ENCODE results near the gene COX6B2. TPM values are rescaled to one million over a fixed set of nuclear protein-coding genes. Genes with fewer than 3 reads are reported as not detected.

COX6B2 gene
- total and polyA plus RNA-seq, 4 donors = not detected

- Histone ChIP-seq H3K27ac (ENCODE audit: low read depth in 1 of 2, low read length in 2 of 2) (no peak overlapping the region), H3K4me3 (ENCODE audit: low read depth in 1 of 3, low read length in 3 of 3) (no peak overlapping the region), H3K9ac (ENCODE audit: low read depth in 1 of 2, low read length in 2 of 2) (no peak overlapping the region), H3K9me3 (ENCODE audit: control insufficient read depth in 4 of 4, low read length in 3 of 4) (no peaks in the 10 kb centered on the region), H3K36me3 (ENCODE audit: control insufficient read depth in 4 of 4, insufficient read depth in 3 of 4, low read depth in 1 of 4, low read length in 3 of 4) (no peaks in the 10 kb centered on the region), H3K4me1 (ENCODE audit: control insufficient read depth in 4 of 4, insufficient read depth in 4 of 4, low read length in 3 of 4) (peaks cover 0 to 7% (median 3%) of the 10 kb centered on the region in 4 donors), H3K27me3 (ENCODE audit: control insufficient read depth in 4 of 4, insufficient read depth in 4 of 4, low read length in 3 of 4) (no peaks in the 10 kb centered on the region)
- 59% methylated on average over 15 of the region's 15 CpGs for WGBS
- TF ChIP-seq YY1 (IDR thresholded peaks at IDR 0.05) (no peak), TAF1 (conservative IDR thresholded peaks at IDR 0.05) (no peak), EGR1 (IDR thresholded peaks at IDR 0.05; ENCODE audit: low read depth in 2 of 2) (no peak), GABPA (IDR thresholded peaks at IDR 0.05 in 1 of 2, conservative IDR thresholded peaks at IDR 0.05 in 1 of 2) (no peak), REST (IDR thresholded peaks at IDR 0.05) (no peak), HNF4A (conservative IDR thresholded peaks at IDR 0.05) (no peak), RAD21 (IDR thresholded peaks at IDR 0.05) (no peak), MAX (IDR thresholded peaks at IDR 0.05) (no peak), SP1 (IDR thresholded peaks at IDR 0.05) (no peak), CTCF (IDR thresholded peaks at IDR 0.05; ENCODE audit: low read depth, low read length, missing input control) (no peak), JUND (IDR thresholded peaks at IDR 0.05) (no peak)
- DNase-seq (ENCODE audit: low spot score) = no peak
These were observed 53.5 kb downstream of the COX6B2 start for GRCh38 chr19:55300886-55301458.

- H3K27ac ChIP-seq (ENCODE audit: low read depth in 1 of 2, low read length in 2 of 2) = no peak overlapping the region
- no peak for DNase-seq (ENCODE audit: low spot score)
- no peaks in the 10 kb centered on the region for H3K27me3 ChIP-seq (ENCODE audit: control insufficient read depth in 4 of 4, insufficient read depth in 4 of 4, low read length in 3 of 4)
- H3K36me3 ChIP-seq (ENCODE audit: control insufficient read depth in 4 of 4, insufficient read depth in 3 of 4, low read depth in 1 of 4, low read length in 3 of 4) = no peaks in the 10 kb centered on the region
- H3K9me3 ChIP-seq (ENCODE audit: control insufficient read depth in 4 of 4, low read length in 3 of 4) = no peaks in the 10 kb centered on the region
- no peak overlapping the region for H3K4me3 ChIP-seq (ENCODE audit: low read depth in 1 of 3, low read length in 3 of 3)
- H3K9ac ChIP-seq (ENCODE audit: low read depth in 1 of 2, low read length in 2 of 2) = no peak overlapping the region
- WGBS = 89% methylated on average over 10 of the region's 10 CpGs
- peaks cover 0 to 7% (median 3%) of the 10 kb centered on the region in 4 donors for H3K4me1 ChIP-seq (ENCODE audit: control insufficient read depth in 4 of 4, insufficient read depth in 4 of 4, low read length in 3 of 4)
- TF ChIP-seq RXRA (IDR thresholded peaks at IDR 0.05) (no peak), YY1 (IDR thresholded peaks at IDR 0.05) (no peak), NR2F2 (IDR thresholded peaks at IDR 0.05) (no peak), RAD21 (IDR thresholded peaks at IDR 0.05) (no peak), FOXA2 (IDR thresholded peaks at IDR 0.05) (no peak), GABPA (IDR thresholded peaks at IDR 0.05 in 1 of 2, conservative IDR thresholded peaks at IDR 0.05 in 1 of 2) (no peak), HNF4G (IDR thresholded peaks at IDR 0.05) (no peak), JUND (IDR thresholded peaks at IDR 0.05) (no peak), TAF1 (conservative IDR thresholded peaks at IDR 0.05) (no peak), HNF4A (conservative IDR thresholded peaks at IDR 0.05) (no peak), ZBTB33 (IDR thresholded peaks at IDR 0.05) (no peak), ATF3 (IDR thresholded peaks at IDR 0.05) (no peak), CTCF (IDR thresholded peaks at IDR 0.05; ENCODE audit: low read depth, low read length, missing input control) (no peak), FOXA1 (IDR thresholded peaks at IDR 0.05) (no peak), REST (IDR thresholded peaks at IDR 0.05) (no peak)
These were observed 54.5 kb downstream of the COX6B2 start for GRCh38 chr19:55299991-55300390.
